Testis (tissue), 2 donors: ENCODE data around the gene NECTIN1.

ENCODE experiments used
- CTCF ChIP-seq, 3 experiments: fragments of 450-650 bp in 2 of 3; fragments of 200-600 bp in 1 of 3; sonication (generic) in 1 of 3; IDR thresholded peaks; one replicate each; pipeline ENCODE4 v1.5.1; 2016 to 2019; ENCODE audit warnings: antibody characterized with exemption in 3 of 3, mild to moderate bottlenecking in 2 of 3, moderate library complexity in 1 of 3
- POLR2A ChIP-seq: fragments of 450-650 bp; IDR thresholded peaks from one replicate; pipeline ENCODE4 v1.6.1; 2017; ENCODE audit warnings: antibody characterized with exemption, mild to moderate bottlenecking, moderate library complexity

DNA sequence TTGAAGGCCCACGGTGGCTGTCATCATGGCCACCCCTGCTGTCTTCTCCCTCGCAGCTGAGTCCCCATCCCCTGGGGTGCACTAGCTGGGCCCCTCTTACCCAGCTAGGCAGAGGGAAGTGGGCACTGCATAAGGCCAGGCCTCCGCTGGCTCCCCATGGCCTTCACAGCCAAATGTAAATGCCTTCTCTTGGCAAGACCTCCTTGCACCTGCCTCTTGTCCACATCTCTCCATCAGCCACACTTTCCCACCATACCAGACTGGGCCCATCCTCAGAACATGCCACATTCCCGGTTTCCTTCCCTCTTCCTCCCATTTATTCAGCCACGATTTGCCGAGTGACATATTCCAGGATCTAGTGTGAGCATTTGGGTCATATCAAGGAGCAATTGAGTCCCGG lies 49.7 kb downstream of the NECTIN1 start:
- TF ChIP-seq POLR2A (no peak), CTCF (IDR thresholded peaks at IDR 0.05) (no peak)
